Stimulated activated CD4-positive, alpha-beta T cell treated with anti-CD3 and anti-CD28 coated beads, Interleukin-4, amount 100 ng/mL, for 4 hours (primary cell): ENCODE results near the gene RAD51B.
A peak's percentile ranks its signal among the peaks of the same experiment; 100 is the strongest.

Experiments used
- DNase-seq, 2 experiments: peaks; one replicate each; pipeline ENCODE4 v3.0.0-alpha.2; 2020

The RAD51B gene

GRCh38 chr14:68521961-68522509 is 702.5 kb downstream of the RAD51B start:
- DNase-seq: no peak

GRCh38 chr14:68522510-68523325 is 703.1 kb downstream of the RAD51B start:
- DNase-seq: no peak

GRCh38 chr14:68523326-68523610 is 703.7 kb downstream of the RAD51B start:
- no peak for DNase-seq

- no peak for DNase-seq
Observed at GRCh38 chr14:68523989-68524725, 704.6 kb downstream of the RAD51B start.

- DNase-seq: no peak
Observed at GRCh38 chr14:68525516-68525915, 705.9 kb downstream of the RAD51B start.

- DNase-seq: no peak
Observed at GRCh38 chr14:68526512-68527091, 707.0 kb downstream of the RAD51B start.

GRCh38 chr14:68527329-68527851 is 707.8 kb downstream of the RAD51B start:
- DNase-seq: no peak

- no peak for DNase-seq
Observed at GRCh38 chr14:68528040-68528687, 708.6 kb downstream of the RAD51B start.

GRCh38 chr14:68530443-68530842 is 710.9 kb downstream of the RAD51B start:
- DNase-seq: no peak

- DNase-seq: no peak
Observed at GRCh38 chr14:68532496-68532895, 712.9 kb downstream of the RAD51B start.

- no peak for DNase-seq
Observed at GRCh38 chr14:68534276-68534675, 714.7 kb downstream of the RAD51B start.

GRCh38 chr14:68535404-68536017 is 715.9 kb downstream of the RAD51B start:
- DNase-seq: no peak

- no peak for DNase-seq
Observed at GRCh38 chr14:68536018-68536410, 716.4 kb downstream of the RAD51B start.

GRCh38 chr14:68538639-68539038 is 719.1 kb downstream of the RAD51B start:
- DNase-seq: no peak

GRCh38 chr14:68539241-68539737 is 719.7 kb downstream of the RAD51B start:
- DNase-seq: no peak

GRCh38 chr14:68539789-68540188 is 720.2 kb downstream of the RAD51B start:
- DNase-seq: no peak

GRCh38 chr14:68541178-68541896 is 721.8 kb downstream of the RAD51B start:
- DNase-seq: no peak

GRCh38 chr14:68542346-68542745 is 722.8 kb downstream of the RAD51B start:
- DNase-seq: no peak

- no peak for DNase-seq
Observed at GRCh38 chr14:68543516-68543915, 723.9 kb downstream of the RAD51B start.

- peak in 1 of 2 experiments; percentile 4 for DNase-seq
Observed at GRCh38 chr14:68544081-68544892, 724.7 kb downstream of the RAD51B start.

- no peak for DNase-seq
Observed at GRCh38 chr14:68546839-68547238, 727.3 kb downstream of the RAD51B start.
